Adipocyte (in vitro differentiated cells): ENCODE results near the gene CYP11A1.

Experiments
- DNase-seq: peaks from one replicate; pipeline ENCODE4 v3.0.0-alpha.2; 2015; ENCODE audit warnings: low read depth
- H3K27me3 ChIP-seq: replicated peaks from 2 replicates; pipeline ENCODE4 v1.7.0; 2013; ENCODE audit warnings: mild to moderate bottlenecking, low read length, moderate library complexity; ENCODE audit not compliant: control insufficient read depth, insufficient read depth
- H3K36me3 ChIP-seq: 2 replicates; pipeline ENCODE4 v1.7.0; 2013; ENCODE audit warnings: low read length, mild to moderate bottlenecking, moderate library complexity; ENCODE audit not compliant: control insufficient read depth, insufficient read depth, severe bottlenecking
- H3K4me1 ChIP-seq: 2 replicates; pipeline ENCODE4 v1.7.0; 2013; ENCODE audit warnings: mild to moderate bottlenecking, low read length, moderate library complexity; ENCODE audit not compliant: control insufficient read depth, insufficient read depth
- H3K4me3 ChIP-seq: 2 replicates; pipeline ENCODE4 v1.7.0; 2013; ENCODE audit warnings: mild to moderate bottlenecking, low read length, moderate library complexity
- H3K9ac ChIP-seq: 2 replicates; pipeline ENCODE4 v1.7.0; 2013; ENCODE audit warnings: mild to moderate bottlenecking, low read length, moderate library complexity
- H3K9me3 ChIP-seq: 2 replicates; pipeline ENCODE4 v1.7.0; 2013; ENCODE audit warnings: mild to moderate bottlenecking, low read length, moderate library complexity; ENCODE audit not compliant: control insufficient read depth

The CYP11A1 gene

GRCh38 chr15:74324714-74325113 is 42.7 kb downstream of the CYP11A1 start:
- no peak for DNase-seq
- peaks cover 14% of the 10 kb centered on the region for H3K4me1 ChIP-seq

GRCh38 chr15:74322558-74323180 is 44.8 kb downstream of the CYP11A1 start:
- H3K9me3 ChIP-seq = no peaks in the 10 kb centered on the region
- peak; percentile 85 for DNase-seq
- no peak overlapping the region for H3K4me3 ChIP-seq
- no peaks in the 10 kb centered on the region for H3K36me3 ChIP-seq
- peaks cover 5% of the 10 kb centered on the region for H3K27me3 ChIP-seq
- H3K4me1 ChIP-seq = peaks cover 33% of the 10 kb centered on the region
- peak overlapping the region; percentile 47 for H3K9ac ChIP-seq

More at GRCh38 chr15:74324714-74325113, 42.7 kb downstream of the CYP11A1 start:
- Histone ChIP-seq H3K9me3 (no peaks in the 10 kb centered on the region), H3K27me3 (peaks cover 5% of the 10 kb centered on the region), H3K4me3 (no peak overlapping the region), H3K36me3 (no peaks in the 10 kb centered on the region), H3K9ac (no peak overlapping the region)

GRCh38 chr15:74320352-74321247 is 46.8 kb downstream of the CYP11A1 start:
- peak; percentile 81 for DNase-seq
- H3K9me3 ChIP-seq = no peaks in the 10 kb centered on the region
- H3K27me3 ChIP-seq = no peaks in the 10 kb centered on the region
- H3K36me3 ChIP-seq = no peaks in the 10 kb centered on the region
- H3K4me1 ChIP-seq = peaks cover 53% of the 10 kb centered on the region
- H3K9ac ChIP-seq = no peak overlapping the region
- no peak overlapping the region for H3K4me3 ChIP-seq

- Histone ChIP-seq H3K9ac (peak overlapping the region; percentile 17), H3K4me3 (no peak overlapping the region), H3K27me3 (no peaks in the 10 kb centered on the region), H3K4me1 (peaks cover 61% of the 10 kb centered on the region), H3K36me3 (no peaks in the 10 kb centered on the region), H3K9me3 (no peaks in the 10 kb centered on the region)
- peak; percentile 16 for DNase-seq
Observed at GRCh38 chr15:74319596-74320351, 47.7 kb downstream of the CYP11A1 start.

- Histone ChIP-seq H3K4me3 (no peak overlapping the region), H3K27me3 (no peaks in the 10 kb centered on the region), H3K36me3 (no peaks in the 10 kb centered on the region), H3K9me3 (no peaks in the 10 kb centered on the region), H3K9ac (no peak overlapping the region), H3K4me1 (peaks cover 61% of the 10 kb centered on the region)
- DNase-seq = no peak
Observed at GRCh38 chr15:74319138-74319460, 48.3 kb downstream of the CYP11A1 start.

GRCh38 chr15:74318376-74319137 is 48.9 kb downstream of the CYP11A1 start:
- H3K4me1 ChIP-seq = peaks cover 61% of the 10 kb centered on the region
- peak; percentile 59 for DNase-seq
- no peaks in the 10 kb centered on the region for H3K9me3 ChIP-seq
- peak overlapping the region; percentile 48 for H3K4me3 ChIP-seq
- H3K36me3 ChIP-seq = no peaks in the 10 kb centered on the region
- H3K9ac ChIP-seq = peak overlapping the region; percentile 59
- H3K27me3 ChIP-seq = no peaks in the 10 kb centered on the region

- H3K27me3 ChIP-seq = no peaks in the 10 kb centered on the region
- no peaks in the 10 kb centered on the region for H3K9me3 ChIP-seq
- H3K4me3 ChIP-seq = peak overlapping the region; percentile 66
- DNase-seq = peak; percentile 97
- H3K36me3 ChIP-seq = no peaks in the 10 kb centered on the region
- peak overlapping the region; percentile 84 for H3K9ac ChIP-seq
- peaks cover 59% of the 10 kb centered on the region for H3K4me1 ChIP-seq
Observed at GRCh38 chr15:74317820-74318375, 49.5 kb downstream of the CYP11A1 start.

- peaks cover 4% of the 10 kb centered on the region for H3K27me3 ChIP-seq
- H3K36me3 ChIP-seq = no peaks in the 10 kb centered on the region
- peak overlapping the region; percentile 28 for H3K9ac ChIP-seq
- H3K4me3 ChIP-seq = no peak overlapping the region
- no peaks in the 10 kb centered on the region for H3K9me3 ChIP-seq
- DNase-seq = no peak
- peaks cover 52% of the 10 kb centered on the region for H3K4me1 ChIP-seq
Observed at GRCh38 chr15:74316141-74316540, 51.3 kb downstream of the CYP11A1 start.

GRCh38 chr15:74315626-74316025 is 51.8 kb downstream of the CYP11A1 start:
- Histone ChIP-seq H3K9me3 (no peaks in the 10 kb centered on the region), H3K27me3 (peaks cover 4% of the 10 kb centered on the region), H3K4me3 (no peak overlapping the region), H3K36me3 (no peaks in the 10 kb centered on the region), H3K9ac (no peak overlapping the region), H3K4me1 (peaks cover 52% of the 10 kb centered on the region)
- no peak for DNase-seq

- peaks cover 52% of the 10 kb centered on the region for H3K4me1 ChIP-seq
- no peak for DNase-seq
Observed at GRCh38 chr15:74314795-74315438, 52.5 kb downstream of the CYP11A1 start.

More at GRCh38 chr15:74314795-74315438, 52.5 kb downstream of the CYP11A1 start:
- Histone ChIP-seq H3K9ac (no peak overlapping the region), H3K4me3 (no peak overlapping the region), H3K36me3 (no peaks in the 10 kb centered on the region), H3K27me3 (peaks cover 4% of the 10 kb centered on the region), H3K9me3 (no peaks in the 10 kb centered on the region)
